Endothelial cell (in vitro differentiated cells): ENCODE measurements around the gene CES4A. TPM values are rescaled to one million over a fixed set of nuclear protein-coding genes. Genes with fewer than 3 reads are reported as not detected.

Experiments
- DNase-seq: peaks from one replicate; pipeline ENCODE4 v3.0.0; 2021; ENCODE audit warnings: low spot score
- H3K27ac Mint-ChIP-seq: one replicate; pipeline ENCODE4 v1.8.0; 2021; ENCODE audit warnings: mixed read lengths, inconsistent platforms; ENCODE audit not compliant: unreplicated experiment
- H3K27me3 Mint-ChIP-seq: one replicate; pipeline ENCODE4 v1.8.0; 2021; ENCODE audit warnings: mild to moderate bottlenecking, moderate library complexity, mixed read lengths, inconsistent platforms; ENCODE audit not compliant: unreplicated experiment
- H3K36me3 Mint-ChIP-seq: one replicate; pipeline ENCODE4 v1.8.0; 2021; ENCODE audit warnings: mild to moderate bottlenecking, low read depth, mixed read lengths, inconsistent platforms; ENCODE audit not compliant: unreplicated experiment
- H3K4me1 Mint-ChIP-seq: one replicate; pipeline ENCODE4 v1.8.0; 2021; ENCODE audit warnings: mild to moderate bottlenecking, mixed read lengths, inconsistent platforms; ENCODE audit not compliant: unreplicated experiment
- H3K4me3 Mint-ChIP-seq: one replicate; pipeline ENCODE4 v1.8.0; 2021; ENCODE audit warnings: mild to moderate bottlenecking, mixed read lengths, inconsistent platforms; ENCODE audit not compliant: unreplicated experiment
- H3K9me3 Mint-ChIP-seq: one replicate; pipeline ENCODE4 v1.8.0; 2021; ENCODE audit warnings: mixed read lengths, inconsistent platforms; ENCODE audit not compliant: unreplicated experiment
- total RNA-seq: library from RNA; stranded (reverse); fragmentation: NEBNext Ultra II Directional; extraction: Animal tissue kit (Norgen Biotek cat#: 25700); gene quantifications from one replicate; pipeline ENCODE4 v1.2.1, GENCODE V29; 2021; ENCODE audit not compliant: unreplicated experiment
- TF ChIP-seq, protein P1 (sequence below): fragments of 200-600 bp; sonication (generic); IDR thresholded peaks from one replicate; pipeline ENCODE4 v1.5.0; 2021; ENCODE audit warnings: antibody characterized with exemption; ENCODE audit not compliant: unreplicated experiment

CES4A gene
- total RNA-seq, 1 donor from 2014 or later: 1.1 TPM

DNA sequence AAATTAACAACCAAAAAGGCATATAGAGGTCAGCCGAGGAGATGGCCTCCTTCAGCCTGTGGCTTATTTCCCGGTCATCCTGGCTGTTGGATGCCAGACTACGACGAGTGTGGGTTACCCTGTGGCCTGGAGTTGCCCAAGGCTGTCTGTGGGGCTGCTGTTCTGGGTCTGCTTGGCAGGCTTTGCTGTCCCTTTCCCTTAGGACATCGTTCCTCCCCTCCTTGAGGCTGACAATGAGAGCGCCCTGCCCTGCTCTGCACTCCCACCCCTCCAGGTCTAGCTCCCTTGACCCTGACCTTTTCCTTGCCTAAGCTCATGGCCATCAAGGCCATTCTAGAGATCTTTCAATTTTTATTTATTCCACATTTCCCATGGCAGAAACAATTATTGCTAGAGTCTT is 38.7 kb downstream of the CES4A start:
- no peak overlapping the region for H3K4me3 Mint-ChIP-seq
- no peaks in the 10 kb centered on the region for H3K27me3 Mint-ChIP-seq
- no peaks in the 10 kb centered on the region for H3K9me3 Mint-ChIP-seq
- peaks cover 23% of the 10 kb centered on the region for H3K4me1 Mint-ChIP-seq
- H3K36me3 Mint-ChIP-seq: no peaks in the 10 kb centered on the region
- no peak for DNase-seq
- TF ChIP-seq, protein P1, sequence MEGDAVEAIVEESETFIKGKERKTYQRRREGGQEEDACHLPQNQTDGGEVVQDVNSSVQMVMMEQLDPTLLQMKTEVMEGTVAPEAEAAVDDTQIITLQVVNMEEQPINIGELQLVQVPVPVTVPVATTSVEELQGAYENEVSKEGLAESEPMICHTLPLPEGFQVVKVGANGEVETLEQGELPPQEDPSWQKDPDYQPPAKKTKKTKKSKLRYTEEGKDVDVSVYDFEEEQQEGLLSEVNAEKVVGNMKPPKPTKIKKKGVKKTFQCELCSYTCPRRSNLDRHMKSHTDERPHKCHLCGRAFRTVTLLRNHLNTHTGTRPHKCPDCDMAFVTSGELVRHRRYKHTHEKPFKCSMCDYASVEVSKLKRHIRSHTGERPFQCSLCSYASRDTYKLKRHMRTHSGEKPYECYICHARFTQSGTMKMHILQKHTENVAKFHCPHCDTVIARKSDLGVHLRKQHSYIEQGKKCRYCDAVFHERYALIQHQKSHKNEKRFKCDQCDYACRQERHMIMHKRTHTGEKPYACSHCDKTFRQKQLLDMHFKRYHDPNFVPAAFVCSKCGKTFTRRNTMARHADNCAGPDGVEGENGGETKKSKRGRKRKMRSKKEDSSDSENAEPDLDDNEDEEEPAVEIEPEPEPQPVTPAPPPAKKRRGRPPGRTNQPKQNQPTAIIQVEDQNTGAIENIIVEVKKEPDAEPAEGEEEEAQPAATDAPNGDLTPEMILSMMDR: no peak
- H3K27ac Mint-ChIP-seq: no peak overlapping the region

DNA sequence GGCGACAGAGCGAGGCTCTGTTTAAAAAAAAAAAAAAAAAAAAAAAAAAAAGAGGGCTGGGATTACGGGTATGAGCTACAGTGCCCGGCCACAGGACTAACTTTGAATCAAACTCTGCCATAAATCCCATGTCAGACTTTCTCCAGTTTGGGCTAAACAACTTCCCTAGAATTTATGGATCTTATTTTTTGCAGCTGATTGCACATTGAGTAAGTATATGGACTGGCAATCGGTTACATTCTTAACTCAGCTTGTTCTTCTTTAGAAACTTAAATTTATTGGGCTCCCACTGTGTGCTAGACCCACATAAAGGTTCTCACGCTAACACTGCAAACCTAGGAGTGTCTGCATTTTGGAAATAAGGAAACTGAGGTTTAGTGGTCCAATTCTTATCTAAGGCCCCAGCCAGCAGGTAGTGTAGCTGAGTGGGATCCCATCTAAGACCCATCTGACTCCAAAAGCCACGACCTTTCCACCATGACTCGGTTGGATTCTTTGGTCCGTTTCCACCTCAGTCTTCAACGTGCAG is 39.8 kb downstream of the CES4A start:
- no peak for DNase-seq
- TF ChIP-seq, protein P1: no peak

DNA sequence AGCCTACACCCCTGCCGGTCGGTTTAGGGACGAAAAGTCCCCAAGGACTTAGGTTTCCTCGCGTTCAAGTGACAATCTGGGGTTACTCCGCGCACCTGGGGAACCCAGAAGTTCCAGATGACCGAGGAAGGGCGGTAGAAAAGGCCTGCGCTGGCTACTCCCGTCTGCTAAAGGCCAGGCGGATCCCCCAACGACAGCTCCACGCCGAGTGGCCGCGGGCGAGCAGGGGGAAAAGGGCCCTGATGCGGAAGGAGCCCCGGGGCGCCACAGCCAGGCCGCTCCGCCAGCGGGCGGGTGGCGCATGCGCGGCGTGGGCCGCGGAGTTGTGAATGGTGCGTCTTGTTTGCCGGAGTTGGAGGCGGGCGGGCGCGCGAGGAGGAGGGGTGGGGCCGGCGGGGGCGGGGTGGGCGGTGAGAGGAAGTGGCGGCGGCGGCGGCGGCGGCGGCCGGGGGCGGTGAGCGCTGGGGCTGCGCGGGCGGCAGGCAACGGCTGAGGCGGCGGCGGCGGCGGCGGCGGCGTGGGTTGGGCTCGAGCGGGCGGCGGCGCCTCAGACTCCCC is 40.4 kb downstream of the CES4A start, which contains the start of gene CBFB:
Gene CBFB (plus strand): TSS at position 454 of the 558 bp plus-strand sequence. CDS start 259 bp downstream, outside the sequence.
- peak; percentile 91 for DNase-seq
- Mint-ChIP-seq H3K27ac (peak within 1 kb of the TSS; percentile 61), H3K27me3 (no peaks in the 10 kb centered on the region), H3K9me3 (no peaks in the 10 kb centered on the region), H3K36me3 (no peaks in the 10 kb centered on the region), H3K4me3 (peak within 1 kb of the TSS; percentile 95), H3K4me1 (peaks cover 18% of the 10 kb centered on the region)
- TF ChIP-seq, protein P1: no peak

More for the DNA sequence above, 39.8 kb downstream of the CES4A start:
- Mint-ChIP-seq H3K4me3 (peak overlapping the region; percentile 84), H3K27me3 (no peaks in the 10 kb centered on the region), H3K9me3 (no peaks in the 10 kb centered on the region), H3K27ac (peak overlapping the region; percentile 61), H3K4me1 (peaks cover 18% of the 10 kb centered on the region), H3K36me3 (no peaks in the 10 kb centered on the region)

GRCh38 chr16:67029254-67030096 is 41.1 kb downstream of the CES4A start:
- H3K4me1 Mint-ChIP-seq: peaks cover 21% of the 10 kb centered on the region
- DNase-seq: peak; percentile 53
- H3K4me3 Mint-ChIP-seq: peak overlapping the region; percentile 95
- H3K27ac Mint-ChIP-seq: peak overlapping the region; percentile 52
- H3K27me3 Mint-ChIP-seq: no peaks in the 10 kb centered on the region
- TF ChIP-seq, protein P1: no peak
- H3K9me3 Mint-ChIP-seq: no peaks in the 10 kb centered on the region
- no peaks in the 10 kb centered on the region for H3K36me3 Mint-ChIP-seq
